IMR-90 (cell line): Measurements from ENCODE around the gene HPCAL4. TPM values are rescaled to one million over a fixed set of nuclear protein-coding genes. Genes with fewer than 3 reads are reported as not detected.

Experiments used
- ATAC-seq: fragments of 200-7000 bp; cut with Tn5 transposase; 2 replicates; pipeline ENCODE4 v1.9.1; 2020; ENCODE audit warnings: low read depth, mild to moderate bottlenecking, moderate library complexity
- BruUV-seq: library from RNA; stranded (reverse); fragments of 400-500 nt; replicated peaks from 2 replicates; lab custom pipeline; 2021; lab: Mats Ljungman, UMichigan
- CTCF ChIA-PET: fragments of 300-600 bp; formaldehyde crosslinking; extraction: SDS; loops from one replicate; lab custom pipeline; 2021; ENCODE audit warnings: antibody characterized with exemption; lab: Yijun Ruan, JAX
- POLR2A ChIA-PET: fragments of 300-600 bp; sonication (Branson Sonifier 250); formaldehyde crosslinking; loops from one replicate; lab custom pipeline; 2022; ENCODE audit warnings: antibody characterized with exemption; ENCODE audit not compliant: unreplicated experiment; lab: Charles Lee
- DNase-seq: peaks from one replicate; pipeline ENCODE4 v3.0.0; 2013
- H2AFZ ChIP-seq: replicated peaks from 2 replicates; pipeline ENCODE3; 2013; ENCODE audit warnings: low read length, mild to moderate bottlenecking; ENCODE audit not compliant: poor library complexity
- H2AK5ac ChIP-seq: 2 replicates; pipeline ENCODE4 v1.6.1; 2013; ENCODE audit warnings: low read depth, low read length, inconsistent platforms
- H2AK9ac ChIP-seq: replicated peaks from 2 replicates; pipeline ENCODE3; 2013; ENCODE audit warnings: mild to moderate bottlenecking, low read depth, low read length, moderate library complexity; ENCODE audit not compliant: poor library complexity
- H2BK120ac ChIP-seq: 2 replicates; pipeline ENCODE4 v1.6.1; 2013; ENCODE audit warnings: low read depth, low read length, inconsistent platforms
- H2BK15ac ChIP-seq: 3 replicates; pipeline ENCODE4 v1.6.1; 2013; ENCODE audit warnings: low read depth, low read length, inconsistent platforms
- H2BK20ac ChIP-seq: 2 replicates; pipeline ENCODE4 v1.6.1; 2013; ENCODE audit warnings: low read depth, mild to moderate bottlenecking, inconsistent platforms, low read length, moderate library complexity
- H2BK5ac ChIP-seq: 2 replicates; pipeline ENCODE4 v1.6.1; 2013; ENCODE audit warnings: mild to moderate bottlenecking, low read depth, low read length, inconsistent platforms; ENCODE audit not compliant: poor library complexity, severe bottlenecking
- H3K14ac ChIP-seq: replicated peaks from 2 replicates; pipeline ENCODE4 v1.6.1; 2013; ENCODE audit warnings: low read depth, low read length, inconsistent platforms
- H3K18ac ChIP-seq: 2 replicates; pipeline ENCODE4 v1.6.1; 2013; ENCODE audit warnings: low read depth, low read length, control low read depth
- H3K23ac ChIP-seq: 2 replicates; pipeline ENCODE4 v1.6.1; 2013; ENCODE audit warnings: low read depth, low read length, inconsistent platforms
- H3K27ac ChIP-seq: 2 replicates; pipeline ENCODE4 v1.5.1; 2013; ENCODE audit warnings: mild to moderate bottlenecking, control low read depth, low read length; ENCODE audit not compliant: insufficient read depth
- H3K27me3 ChIP-seq: 2 replicates; pipeline ENCODE4 v1.6.1; 2013; ENCODE audit warnings: low read length; ENCODE audit not compliant: control insufficient read depth, insufficient read depth
- H3K36me3 ChIP-seq: 2 replicates; pipeline ENCODE4 v1.6.1; 2013; ENCODE audit warnings: low read length, mixed read lengths; ENCODE audit not compliant: control insufficient read depth, insufficient read depth
- H3K4ac ChIP-seq: 2 replicates; pipeline ENCODE4 v1.6.1; 2013; ENCODE audit warnings: low read depth, low read length, inconsistent platforms
- H3K4me1 ChIP-seq: 2 replicates; pipeline ENCODE4 v1.6.1; 2013; ENCODE audit warnings: low read length, mixed read lengths; ENCODE audit not compliant: control insufficient read depth, insufficient read depth
- H3K4me2 ChIP-seq: 2 replicates; pipeline ENCODE4 v1.6.1; 2013; ENCODE audit warnings: low read depth, mild to moderate bottlenecking, control low read depth, low read length, moderate library complexity
- H3K4me3 ChIP-seq: 2 replicates; pipeline ENCODE4 v1.5.1; 2013; ENCODE audit warnings: low read depth, mild to moderate bottlenecking, control low read depth, low read length, moderate library complexity; ENCODE audit not compliant: insufficient read depth
- H3K56ac ChIP-seq: 2 replicates; pipeline ENCODE4 v1.6.1; 2013; ENCODE audit warnings: low read length, inconsistent platforms; ENCODE audit not compliant: insufficient read depth; ENCODE audit errors: extremely low read depth
- H3K79me1 ChIP-seq, 2 experiments: 2 replicates each; pipeline ENCODE4 v1.6.1; 2013; ENCODE audit warnings: low read length in 2 of 2, inconsistent platforms in 1 of 2, low read depth in 1 of 2
- H3K9ac ChIP-seq: 2 replicates; pipeline ENCODE4 v1.6.1; 2013; ENCODE audit warnings: low read depth, low read length, control low read depth
- H3K9me1 ChIP-seq: 2 replicates; pipeline ENCODE4 v1.6.1; 2013; ENCODE audit warnings: low read length, inconsistent platforms; ENCODE audit not compliant: insufficient read depth
- H3K9me3 ChIP-seq: 2 replicates; pipeline ENCODE4 v1.6.1; 2013; ENCODE audit warnings: low read length; ENCODE audit not compliant: control insufficient read depth, insufficient read depth
- H4K20me1 ChIP-seq: 2 replicates; pipeline ENCODE4 v1.6.1; 2013; ENCODE audit warnings: low read length, inconsistent platforms; ENCODE audit not compliant: insufficient read depth
- H4K5ac ChIP-seq: 2 replicates; pipeline ENCODE4 v1.6.1; 2013; ENCODE audit warnings: mild to moderate bottlenecking, low read depth, low read length, control low read depth
- H4K8ac ChIP-seq, 2 experiments: 2 replicates each; pipeline ENCODE4 v1.6.1; 2013; ENCODE audit warnings: low read depth in 2 of 2, low read length in 2 of 2, control low read depth in 1 of 2, inconsistent platforms in 1 of 2
- H4K91ac ChIP-seq: 2 replicates; pipeline ENCODE4 v1.6.1; 2013; ENCODE audit warnings: low read depth, low read length, inconsistent platforms; ENCODE audit not compliant: insufficient read depth
- CHD1 ChIP-seq: IDR thresholded peaks from 2 replicates; pipeline ENCODE4 v1.6.1; 2012; ENCODE audit warnings: low read depth, low read length, improper control_type of control experiment
- CTCF ChIP-seq: conservative IDR thresholded peaks from 2 replicates; pipeline ENCODE4 v1.5.1; 2012; ENCODE audit warnings: mild to moderate bottlenecking, low read depth, low read length, improper control_type of control experiment
- MAFK ChIP-seq: IDR thresholded peaks from 2 replicates; pipeline ENCODE4 v1.6.1; 2012; ENCODE audit warnings: low read depth, low read length, improper control_type of control experiment
- MAZ ChIP-seq: IDR thresholded peaks from 2 replicates; pipeline ENCODE4 v1.6.1; 2012; ENCODE audit warnings: low read depth, mild to moderate bottlenecking, low read length, improper control_type of control experiment, moderate library complexity, borderline replicate concordance
- MXI1 ChIP-seq: IDR thresholded peaks from 2 replicates; pipeline ENCODE4 v1.6.1; 2012; ENCODE audit warnings: low read depth, mild to moderate bottlenecking, low read length, moderate library complexity, borderline replicate concordance
- NFE2L2 ChIP-seq: fragments of 150-350 bp; IDR thresholded peaks from 2 replicates; pipeline ENCODE4 v1.6.1; 2016; ENCODE audit warnings: low read depth, mild to moderate bottlenecking, low read length
- RAD21 ChIP-seq: IDR thresholded peaks from 2 replicates; pipeline ENCODE4 v1.6.1; 2012; ENCODE audit warnings: low read length, improper control_type of control experiment
- RCOR1 ChIP-seq: IDR thresholded peaks from 2 replicates; pipeline ENCODE4 v1.6.1; 2012; ENCODE audit warnings: mild to moderate bottlenecking, low read length, improper control_type of control experiment; ENCODE audit not compliant: insufficient replicate concordance
- RFX5 ChIP-seq: IDR thresholded peaks from 2 replicates; pipeline ENCODE4 v1.8.0; 2012; ENCODE audit warnings: low read depth, mild to moderate bottlenecking, low read length, moderate library complexity
- SMC3 ChIP-seq: fragments of 150-350 bp; IDR thresholded peaks from 2 replicates; pipeline ENCODE4 v1.6.1; 2016; ENCODE audit warnings: low read depth, mild to moderate bottlenecking, antibody characterized with exemption, low read length, moderate library complexity
- WGBS, 2 experiments: methylation state at CpG; one replicate each; pipeline versions ENCODE4 v1.1.5 to v1.1.7; 2013; ENCODE audit warnings: missing lambda C conversion rate in 2 of 2; ENCODE audit not compliant: insufficient read length in 1 of 2; ENCODE audit errors: extremely low coverage in 2 of 2; 5-methylcytosine and 5-hydroxymethylcytosine counted together
- dilution Hi-C: fragments of 300-500 bp; cut with HindIII; formaldehyde crosslinking; loops from one replicate; pipeline ENCODE4 v1.14.3; 2018; ENCODE audit warnings: low sequenced_read_pairs; ENCODE audit not compliant: unreplicated experiment
- in situ Hi-C: fragments of 300-500 bp; cut with MboI; formaldehyde crosslinking; loops from 3 replicates; pipeline ENCODE4 v1.14.3; 2019; ENCODE audit warnings: low sequenced_read_pairs, inconsistent platforms, mixed read lengths
- intact Hi-C: fragments of 100-400 bp; cut with micrococcal nuclease; formaldehyde crosslinking; loops from 2 replicates; pipeline ENCODE4 v1.10.0; 2022
- polyA plus RNA-seq, 3 experiments: library from polyadenylated mRNA; depleted of rRNA; stranded (reverse); fragments of >200 nt; gene quantifications; 2 replicates each; pipeline ENCODE4 v1.2.3, GENCODE V29; 2012; ENCODE audit warnings: low replicate concordance in 1 of 3
- total RNA-seq: library from RNA; depleted of rRNA; stranded (reverse); fragments of >200 nt; gene quantifications from 2 replicates; pipeline ENCODE4 v1.2.3, GENCODE V29; 2012
- TF ChIP-seq, protein P1 (sequence below): fragments of 150-350 bp; IDR thresholded peaks from 2 replicates; pipeline ENCODE4 v1.6.1; 2016; ENCODE audit warnings: low read depth, mild to moderate bottlenecking, low read length, moderate library complexity, borderline replicate concordance
- TF ChIP-seq, protein P2 (sequence below): fragments of 150-350 bp; IDR thresholded peaks from 2 replicates; pipeline ENCODE4 v1.6.1; 2017; ENCODE audit warnings: mild to moderate bottlenecking, antibody characterized with exemption, low read length, low read depth

Gene HPCAL4
- total and polyA plus RNA-seq, 2 of the 4 experiments (the other 2 are of a cell fraction): 0.02 TPM; not detected in 1

GRCh38 chr1:39677645-39678044 lies 13.6 kb downstream of the HPCAL4 start:
- Histone ChIP-seq H3K23ac (no peak overlapping the region), H3K27me3 (peaks cover 74% of the 10 kb centered on the region), H2BK20ac (no peak overlapping the region), H4K8ac (no peak overlapping the region), H2AK5ac (no peak overlapping the region), H2AK9ac (no peak overlapping the region), H4K20me1 (no peaks in the 10 kb centered on the region), H3K4me3 (no peak overlapping the region), H3K27ac (no peak overlapping the region), H3K4ac (no peak overlapping the region), H3K9me3 (no peaks in the 10 kb centered on the region; the same call in 1 of the 2 replicates), H4K5ac (no peak overlapping the region), H3K79me1 (no peaks in the 10 kb centered on the region), H2BK15ac (no peak overlapping the region), H2BK120ac (no peak overlapping the region), H3K4me2 (no peak overlapping the region), H3K14ac (no peak overlapping the region), H2BK5ac (no peak overlapping the region), H2AFZ (no peak overlapping the region), H3K4me1 (no peaks in the 10 kb centered on the region), H3K18ac (no peak overlapping the region), H3K9ac (no peak overlapping the region), H3K56ac (no peak overlapping the region), H3K36me3 (no peaks in the 10 kb centered on the region), H3K9me1 (peaks cover 4% of the 10 kb centered on the region; the same call in 1 of the 2 replicates), H4K91ac (no peak overlapping the region)
- WGBS, 2 experiments: 14% methylated on average over 1 of the region's 4 CpGs; no CpG with 5 or more reads in 1 of the 2 experiments
- POLR2A ChIA-PET: interaction anchor here (0.6 kb wide), 1 partner anchor 90 kb away, joined by 4 read pairs; no protein-coding TSS in a partner anchor
- BruUV-seq: no TSS peak
- intact Hi-C loops: no loop called here
- dilution Hi-C loops: no loop called here
- in situ Hi-C loops: no loop called here
- CTCF ChIA-PET: no interaction called here
- TF ChIP-seq NFE2L2 (no peak), RCOR1 (no peak), CTCF (no peak), MAFK (no peak), SMC3 (no peak), MXI1 (no peak), CHD1 (no peak), RFX5 (no peak), RAD21 (no peak), MAZ (no peak)
- TF ChIP-seq, protein P1, sequence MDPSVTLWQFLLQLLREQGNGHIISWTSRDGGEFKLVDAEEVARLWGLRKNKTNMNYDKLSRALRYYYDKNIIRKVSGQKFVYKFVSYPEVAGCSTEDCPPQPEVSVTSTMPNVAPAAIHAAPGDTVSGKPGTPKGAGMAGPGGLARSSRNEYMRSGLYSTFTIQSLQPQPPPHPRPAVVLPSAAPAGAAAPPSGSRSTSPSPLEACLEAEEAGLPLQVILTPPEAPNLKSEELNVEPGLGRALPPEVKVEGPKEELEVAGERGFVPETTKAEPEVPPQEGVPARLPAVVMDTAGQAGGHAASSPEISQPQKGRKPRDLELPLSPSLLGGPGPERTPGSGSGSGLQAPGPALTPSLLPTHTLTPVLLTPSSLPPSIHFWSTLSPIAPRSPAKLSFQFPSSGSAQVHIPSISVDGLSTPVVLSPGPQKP: no peak
- TF ChIP-seq, protein P2, sequence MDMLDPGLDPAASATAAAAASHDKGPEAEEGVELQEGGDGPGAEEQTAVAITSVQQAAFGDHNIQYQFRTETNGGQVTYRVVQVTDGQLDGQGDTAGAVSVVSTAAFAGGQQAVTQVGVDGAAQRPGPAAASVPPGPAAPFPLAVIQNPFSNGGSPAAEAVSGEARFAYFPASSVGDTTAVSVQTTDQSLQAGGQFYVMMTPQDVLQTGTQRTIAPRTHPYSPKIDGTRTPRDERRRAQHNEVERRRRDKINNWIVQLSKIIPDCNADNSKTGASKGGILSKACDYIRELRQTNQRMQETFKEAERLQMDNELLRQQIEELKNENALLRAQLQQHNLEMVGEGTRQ: no peak
- DNase-seq (no peak), ATAC-seq (no peak)
